ENCODE results near the gene HYAL3. TPM values are rescaled to one million over a fixed set of nuclear protein-coding genes. Genes with fewer than 3 reads are reported as not detected.

Gene HYAL3
- total RNA-seq, 4 donors from 2014 or later, result 1.9 to 3.9 (median 3.3) TPM; not detected in 1

DNA sequence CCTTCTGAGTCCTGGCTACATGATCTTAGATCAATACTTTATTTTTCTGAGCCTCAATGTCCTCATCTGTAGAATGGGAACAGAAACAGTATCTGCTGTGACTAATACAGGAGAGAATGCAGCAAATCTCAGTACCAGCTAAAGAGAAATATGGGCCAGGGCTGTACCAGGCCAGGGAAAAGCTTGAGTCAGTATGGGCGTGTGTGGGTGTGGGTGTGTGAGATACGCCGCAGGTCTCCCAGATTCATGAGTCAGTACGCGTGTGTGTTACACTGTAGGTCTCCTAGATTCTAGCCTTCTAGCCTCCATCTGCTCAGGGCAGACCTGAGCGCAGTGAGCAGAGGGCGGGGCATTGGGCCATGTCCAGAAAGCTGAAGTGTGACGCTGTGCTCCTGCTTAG, 48.0 kb downstream of the HYAL3 start:
- Histone ChIP-seq H3K27ac (peak overlapping the region; percentile 17 to 99), H3K4me1 (peaks cover 0 to 17% of the 10 kb centered on the region in 2 donors), H3K9me3 (no peaks in the 10 kb centered on the region), H3K36me3 (no peaks in the 10 kb centered on the region), H3K27me3 (no peaks in the 10 kb centered on the region), H3K4me3 (no peak overlapping the region)
- no peak for DNase-seq
- intact Hi-C loops (cut with DNase I; ENCODE audit: low total_unique reads), result no loop called here
- TF ChIP-seq, protein P1, sequence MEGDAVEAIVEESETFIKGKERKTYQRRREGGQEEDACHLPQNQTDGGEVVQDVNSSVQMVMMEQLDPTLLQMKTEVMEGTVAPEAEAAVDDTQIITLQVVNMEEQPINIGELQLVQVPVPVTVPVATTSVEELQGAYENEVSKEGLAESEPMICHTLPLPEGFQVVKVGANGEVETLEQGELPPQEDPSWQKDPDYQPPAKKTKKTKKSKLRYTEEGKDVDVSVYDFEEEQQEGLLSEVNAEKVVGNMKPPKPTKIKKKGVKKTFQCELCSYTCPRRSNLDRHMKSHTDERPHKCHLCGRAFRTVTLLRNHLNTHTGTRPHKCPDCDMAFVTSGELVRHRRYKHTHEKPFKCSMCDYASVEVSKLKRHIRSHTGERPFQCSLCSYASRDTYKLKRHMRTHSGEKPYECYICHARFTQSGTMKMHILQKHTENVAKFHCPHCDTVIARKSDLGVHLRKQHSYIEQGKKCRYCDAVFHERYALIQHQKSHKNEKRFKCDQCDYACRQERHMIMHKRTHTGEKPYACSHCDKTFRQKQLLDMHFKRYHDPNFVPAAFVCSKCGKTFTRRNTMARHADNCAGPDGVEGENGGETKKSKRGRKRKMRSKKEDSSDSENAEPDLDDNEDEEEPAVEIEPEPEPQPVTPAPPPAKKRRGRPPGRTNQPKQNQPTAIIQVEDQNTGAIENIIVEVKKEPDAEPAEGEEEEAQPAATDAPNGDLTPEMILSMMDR (IDR thresholded peaks at IDR 0.05), result no peak
- TF ChIP-seq POLR2A (IDR thresholded peaks at IDR 0.05), result no peak

DNA sequence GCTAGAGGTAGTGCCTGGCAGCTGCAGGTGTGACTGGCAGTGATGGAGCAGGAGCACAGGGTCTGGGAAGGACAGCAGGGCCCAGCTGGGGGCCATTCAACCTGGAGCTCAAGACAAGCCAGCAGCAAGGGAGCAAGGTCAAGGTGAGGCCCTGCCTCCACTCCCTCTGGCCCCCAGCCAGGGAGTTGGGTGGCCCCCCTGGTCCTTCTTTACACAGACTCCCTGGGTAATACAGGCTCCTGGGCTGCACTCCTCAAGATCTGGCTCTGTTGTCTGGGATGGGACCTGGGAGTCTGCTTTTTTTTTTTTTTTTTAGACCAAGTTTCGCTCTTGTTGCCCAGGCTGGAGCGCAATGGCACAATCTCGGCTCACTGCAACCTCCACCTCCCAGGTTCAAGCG, 48.7 kb downstream of the HYAL3 start:
- Histone ChIP-seq H3K4me3 (no peak overlapping the region), H3K4me1 (peaks cover 0 to 24% of the 10 kb centered on the region in 2 donors), H3K27me3 (no peaks in the 10 kb centered on the region), H3K36me3 (no peaks in the 10 kb centered on the region), H3K9me3 (no peaks in the 10 kb centered on the region), H3K27ac (peak overlapping the region; percentile 1 to 99)
- TF ChIP-seq, protein P1 (IDR thresholded peaks at IDR 0.05), result no peak
- TF ChIP-seq POLR2A (IDR thresholded peaks at IDR 0.05), result no peak
- DNase-seq, result no peak
- intact Hi-C loops (cut with DNase I; ENCODE audit: low total_unique reads), result no loop called here

DNA sequence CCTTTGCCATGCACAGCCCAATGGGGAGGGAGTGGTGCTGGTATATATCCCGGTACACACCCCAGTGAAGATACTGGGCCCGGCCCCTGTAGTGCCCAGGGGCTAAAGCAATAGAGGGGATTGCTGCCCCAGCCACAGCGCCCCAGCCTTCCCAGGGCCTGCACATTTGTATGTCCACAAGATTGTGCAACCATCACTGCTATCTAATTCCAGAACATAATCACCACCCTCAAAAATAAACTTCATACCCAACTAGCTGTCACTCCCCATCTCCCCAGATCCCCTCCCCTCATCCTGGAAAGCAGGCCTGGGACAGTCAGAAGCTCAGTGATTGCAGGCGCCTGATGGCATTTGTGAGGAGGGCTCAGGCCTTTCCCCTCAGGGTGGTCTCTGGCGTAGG, 49.7 kb downstream of the HYAL3 start:
- TF ChIP-seq, protein P1 (IDR thresholded peaks at IDR 0.05), result no peak
- TF ChIP-seq POLR2A (IDR thresholded peaks at IDR 0.05), result no peak
- no peaks in the 10 kb centered on the region for H3K9me3 ChIP-seq
- DNase-seq, result no peak
- no peaks in the 10 kb centered on the region for H3K27me3 ChIP-seq
- H3K36me3 ChIP-seq, result no peaks in the 10 kb centered on the region
- intact Hi-C loops (cut with DNase I; ENCODE audit: low total_unique reads), result no loop called here
- H3K4me1 ChIP-seq, result peaks cover 0 to 34% of the 10 kb centered on the region in 2 donors
- H3K27ac ChIP-seq, result peak overlapping the region; percentile 46 to 99
- no peak overlapping the region for H3K4me3 ChIP-seq

DNA sequence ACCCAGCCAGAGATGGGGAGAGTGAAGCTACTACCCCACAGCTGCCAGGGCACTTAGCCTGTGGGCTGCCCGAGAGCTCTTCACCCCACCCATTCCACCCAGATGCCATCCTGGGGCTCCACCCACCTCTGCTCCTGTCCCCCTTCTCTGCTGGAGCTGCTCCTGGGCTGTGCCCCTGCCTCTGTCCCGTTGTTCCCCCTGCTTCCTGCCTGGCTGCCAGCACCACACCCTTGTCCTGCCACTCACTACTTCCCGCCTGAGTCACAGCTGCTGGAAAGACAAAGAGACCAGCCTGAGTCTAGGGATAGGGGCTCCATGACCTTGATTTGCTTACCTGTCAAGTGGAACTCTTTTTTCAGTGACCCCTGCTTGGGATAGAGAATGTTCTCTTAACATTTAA, 50.8 kb downstream of the HYAL3 start:
- peaks cover 0 to 42% of the 10 kb centered on the region in 2 donors for H3K4me1 ChIP-seq
- H3K4me3 ChIP-seq, result no peak overlapping the region

DNA sequence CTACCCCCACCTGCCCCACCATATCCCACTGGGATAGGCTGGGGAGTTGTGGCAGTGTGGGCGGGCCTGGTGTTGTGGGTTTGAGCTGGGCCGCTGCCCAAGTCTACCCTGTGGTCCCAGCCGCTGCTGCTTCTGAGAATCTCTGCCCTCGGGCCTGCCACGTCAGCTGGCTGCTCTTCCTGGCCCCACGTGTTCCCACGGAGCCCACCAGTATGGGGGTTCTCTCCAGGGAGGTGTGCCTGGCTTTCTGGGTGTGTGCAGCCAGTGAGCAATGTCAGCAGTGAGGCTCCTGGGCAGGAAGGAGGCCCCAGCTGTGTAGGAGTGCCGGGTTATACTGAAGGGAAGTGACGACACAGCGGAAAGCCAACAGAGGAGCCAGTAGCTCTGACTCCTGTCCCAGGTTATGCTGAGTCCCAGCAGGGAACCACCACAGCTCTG, 52.7 kb downstream of the HYAL3 start:
- Histone ChIP-seq H3K4me3 (peak overlapping the region in 1 of 2 donors; percentile 31), H3K9me3 (no peaks in the 10 kb centered on the region), H3K36me3 (no peaks in the 10 kb centered on the region), H3K27me3 (no peaks in the 10 kb centered on the region), H3K27ac (peak overlapping the region; percentile 81 to 99), H3K4me1 (peaks cover 0 to 59% of the 10 kb centered on the region in 2 donors)
- DNase-seq, result peak; percentile 59 to 72
- intact Hi-C loops (cut with DNase I; ENCODE audit: low total_unique reads), result no loop called here
- TF ChIP-seq POLR2A (IDR thresholded peaks at IDR 0.05), result no peak
- TF ChIP-seq, protein P1 (IDR thresholded peaks at IDR 0.05), result no peak

More for the DNA sequence above, 50.8 kb downstream of the HYAL3 start:
- DNase-seq, result no peak
- peak in 1 of 2 donors; percentile 8 for TF ChIP-seq POLR2A (IDR thresholded peaks at IDR 0.05)
- TF ChIP-seq, protein P1 (IDR thresholded peaks at IDR 0.05), result no peak
- Histone ChIP-seq H3K9me3 (no peaks in the 10 kb centered on the region), H3K27me3 (no peaks in the 10 kb centered on the region), H3K36me3 (no peaks in the 10 kb centered on the region), H3K27ac (peak overlapping the region; percentile 46 to 99)
- intact Hi-C loops (cut with DNase I; ENCODE audit: low total_unique reads), result no loop called here
